Heart left ventricle (tissue), 13 donors: ENCODE results near the gene REPS2.

Experiments used
- POLR2A ChIP-seq, 2 donors: fragments of 450-650 bp; IDR thresholded peaks; one replicate each; pipeline ENCODE4 v1.6.1; 2017; ENCODE audit warnings: antibody characterized with exemption in 2 of 2, mild to moderate bottlenecking in 2 of 2, moderate library complexity in 2 of 2
- TF ChIP-seq, protein P1 (sequence below), 12 donors: fragments of 200-600 bp; sonication (generic) in 4 of 12; IDR thresholded peaks; one replicate each; pipeline versions ENCODE4 v1.5.0 to v1.8.0; 2018 to 2022; ENCODE audit warnings: antibody characterized with exemption in 12 of 12, mild to moderate bottlenecking in 5 of 12
- donor health status: ischemic (EF 13 %, LVEDD 7.1; RV severe dilation, severe dysfunction).
- donor health status: DM: no; HTN: yes; CAD: no.
- donor health status: DM: no; HTN: no; CAD: no.
- donor health status: ischemic (EF 25% LVEDD 6.9; RV normal size, moderate dysfunction).
- donor health status: ischemic (EF 25% LVEDD 5.7; RV mildly dilated, moderate dysfunction).
- donor health status: ischemic (EF 35%, LVEDD 5.7; RV mildly dilated, moderate dysfunction).
- donor health status: nonischemic (EF 11% LVEDD 7.7; RV severe dilation, severe dysfunction).
- donor health status: DM: yes; HTN: yes; CAD: no.
- donor health status: PGD.
- donor health status: ischemic (EF 29% LVEDD 5.4; RV normal size, mild dysfunction).
- donor health status: nonischemic (EF 23%, LVEDD 6.1; RV moderate dilation, normal function).

DNA sequence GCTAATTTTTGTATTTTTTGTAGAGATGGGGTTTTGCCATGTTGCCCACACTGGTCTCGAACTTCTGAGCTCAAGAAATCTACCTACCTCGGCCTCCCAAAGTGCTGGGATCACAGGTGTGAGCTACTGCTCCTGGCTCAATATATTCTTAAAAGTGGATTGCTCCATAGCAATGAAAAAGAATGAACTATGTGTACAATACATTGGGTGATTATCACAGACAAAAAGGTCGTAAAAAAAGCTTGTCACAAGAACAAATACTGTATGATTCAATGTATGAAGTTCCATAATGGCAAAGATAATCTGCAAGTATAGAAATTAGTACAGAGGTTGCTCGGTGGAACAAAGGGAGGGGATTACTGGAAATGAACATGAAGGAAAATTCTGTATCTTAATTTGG, 70.7 kb downstream of the REPS2 start:
- TF ChIP-seq, protein P1, sequence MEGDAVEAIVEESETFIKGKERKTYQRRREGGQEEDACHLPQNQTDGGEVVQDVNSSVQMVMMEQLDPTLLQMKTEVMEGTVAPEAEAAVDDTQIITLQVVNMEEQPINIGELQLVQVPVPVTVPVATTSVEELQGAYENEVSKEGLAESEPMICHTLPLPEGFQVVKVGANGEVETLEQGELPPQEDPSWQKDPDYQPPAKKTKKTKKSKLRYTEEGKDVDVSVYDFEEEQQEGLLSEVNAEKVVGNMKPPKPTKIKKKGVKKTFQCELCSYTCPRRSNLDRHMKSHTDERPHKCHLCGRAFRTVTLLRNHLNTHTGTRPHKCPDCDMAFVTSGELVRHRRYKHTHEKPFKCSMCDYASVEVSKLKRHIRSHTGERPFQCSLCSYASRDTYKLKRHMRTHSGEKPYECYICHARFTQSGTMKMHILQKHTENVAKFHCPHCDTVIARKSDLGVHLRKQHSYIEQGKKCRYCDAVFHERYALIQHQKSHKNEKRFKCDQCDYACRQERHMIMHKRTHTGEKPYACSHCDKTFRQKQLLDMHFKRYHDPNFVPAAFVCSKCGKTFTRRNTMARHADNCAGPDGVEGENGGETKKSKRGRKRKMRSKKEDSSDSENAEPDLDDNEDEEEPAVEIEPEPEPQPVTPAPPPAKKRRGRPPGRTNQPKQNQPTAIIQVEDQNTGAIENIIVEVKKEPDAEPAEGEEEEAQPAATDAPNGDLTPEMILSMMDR (IDR thresholded peaks at IDR 0.05): no peak
- TF ChIP-seq POLR2A (IDR thresholded peaks at IDR 0.05): no peak
